Mammary epithelial cell (primary cell): ENCODE data around the gene CEP20.

ENCODE experiments used
- CTCF ChIP-seq, 2 donors: IDR thresholded peaks in 1 of 2; conservative IDR thresholded peaks in 1 of 2; 2 replicates each; pipeline ENCODE4 v1.5.1; 2011 to 2012; ENCODE audit warnings: inconsistent platforms in 2 of 2, low read length in 2 of 2, mild to moderate bottlenecking in 2 of 2, control low read depth in 1 of 2, low read depth in 1 of 2; ENCODE audit not compliant: insufficient read depth in 1 of 2; ENCODE audit errors: extremely low read depth in 1 of 2
- EZH2 ChIP-seq: IDR thresholded peaks from 2 replicates; pipeline ENCODE4 v1.6.1; 2012; ENCODE audit warnings: low read length, inconsistent platforms, borderline replicate concordance

- TF ChIP-seq CTCF (conservative IDR thresholded peaks at IDR 0.05 in 1 of 2, IDR thresholded peaks at IDR 0.05 in 1 of 2; ENCODE audit: extremely low read depth in 1 of 2, insufficient read depth in 1 of 2, low read depth in 1 of 2, low read length in 2 of 2) (no peak), EZH2 (no peak)
These were observed 26.4 kb downstream of the CEP20 start for GRCh38 chr16:15861996-15862395.
